ENCODE data around the gene COPB1.

COPB1 gene

GRCh38 chr11:14413307-14414069 is 86.1 kb downstream of the COPB1 start:
- no peak for DNase-seq (ENCODE audit: low read depth)
- no peak overlapping the region for H3K4me3 ChIP-seq (ENCODE audit: low read depth, low read length)
- peak; percentile 46 for TF ChIP-seq CTCF (IDR thresholded peaks at IDR 0.05; ENCODE audit: low read depth, low read length, missing control alignments)

DNA sequence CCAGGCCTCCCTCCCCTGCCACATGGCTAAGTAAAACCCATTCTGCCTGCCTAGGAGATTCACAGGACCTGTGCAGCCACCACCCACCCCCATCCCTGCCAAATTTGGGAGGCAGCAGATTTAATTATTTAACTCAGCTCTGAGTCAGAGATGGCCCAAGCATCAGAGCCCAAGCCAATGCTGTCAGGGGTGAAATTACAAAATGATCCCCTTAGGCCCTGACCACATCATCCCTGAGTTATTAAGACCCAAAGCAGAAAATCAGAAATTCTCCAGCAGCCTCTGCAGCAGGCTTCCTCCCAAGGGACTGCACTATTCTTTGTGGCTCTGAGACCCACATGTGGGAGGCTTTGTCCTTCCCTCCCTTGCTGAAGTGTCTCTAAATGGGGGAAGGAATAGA is 87.8 kb downstream of the COPB1 start:
- no peak overlapping the region for H3K4me3 ChIP-seq (ENCODE audit: low read depth, low read length)
- DNase-seq (ENCODE audit: low read depth): no peak
- TF ChIP-seq CTCF (IDR thresholded peaks at IDR 0.05; ENCODE audit: low read depth, low read length, missing control alignments): no peak

GRCh38 chr11:14409891-14410290 is 89.7 kb downstream of the COPB1 start:
- no peak for DNase-seq (ENCODE audit: low read depth)
- TF ChIP-seq CTCF (IDR thresholded peaks at IDR 0.05; ENCODE audit: low read depth, low read length, missing control alignments): no peak
- H3K4me3 ChIP-seq (ENCODE audit: low read depth, low read length): no peak overlapping the region

GRCh38 chr11:14408612-14409011 is 91.0 kb downstream of the COPB1 start:
- no peak for TF ChIP-seq CTCF (IDR thresholded peaks at IDR 0.05; ENCODE audit: low read depth, low read length, missing control alignments)
- no peak for DNase-seq (ENCODE audit: low read depth)
- no peak overlapping the region for H3K4me3 ChIP-seq (ENCODE audit: low read depth, low read length)
